Bronchial smooth muscle cell (primary cell): ENCODE data around the gene DMBT1. TPM values are rescaled to one million over a fixed set of nuclear protein-coding genes. Genes with fewer than 3 reads are reported as not detected.

Experiments
- total RNA-seq: library from RNA; depleted of rRNA; stranded (reverse); fragments of >200 nt; gene quantifications from 2 replicates; pipeline ENCODE4 v1.2.1, GENCODE V29; 2014

The DMBT1 gene
- under 0.01 TPM in 2 replicates for total RNA-seq

DNA sequence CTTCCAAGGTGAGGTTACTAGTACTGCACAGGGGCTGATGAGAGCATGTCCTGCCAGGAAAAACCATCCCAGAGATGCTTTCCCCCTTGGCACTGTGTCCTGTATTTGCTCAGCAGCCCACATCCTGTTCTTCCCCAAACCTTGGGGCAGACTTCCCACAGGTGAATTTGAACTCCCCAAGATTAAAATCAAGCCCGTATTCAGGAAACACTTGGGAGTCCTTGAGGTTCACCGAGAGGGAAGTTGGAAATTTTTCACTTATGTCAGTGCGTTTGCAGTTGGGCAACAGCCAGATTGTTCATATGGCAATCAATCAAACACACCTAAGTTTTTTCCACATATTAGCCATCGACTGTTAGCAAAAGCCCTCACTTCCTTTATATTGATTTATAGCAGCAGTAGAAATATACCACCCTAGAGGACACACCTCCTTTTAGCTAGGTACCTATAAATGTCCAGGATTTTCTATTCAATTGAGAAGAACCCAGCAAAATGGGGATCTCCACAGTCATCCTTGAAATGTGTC is at the start of gene DMBT1:
Gene DMBT1 (plus strand): TSS at position 476 of the 526 bp plus-strand sequence. CDS start 17 bp downstream, at position 493.

Other genes starting within 250 kb of the DMBT1 start
- 8.8 and 9.0 TPM in 2 replicates for gene PLEKHA1, start 186.0 kb upstream of the DMBT1 start, total RNA-seq
- gene ARMS2, start 106.1 kb upstream of the DMBT1 start, total RNA-seq: not detected in 2 replicates
- gene HTRA1, start 99.2 kb upstream of the DMBT1 start, total RNA-seq: 88.8 and 155 TPM in 2 replicates
- gene C10orf120, start 139.1 kb downstream of the DMBT1 start, total RNA-seq: not detected in 2 replicates